ENCODE data around the gene UGT2B11.
"Not testable (repeated sequence)": the region's sequence is repeated elsewhere in the genome, so short reads cannot be mapped to it uniquely, and the experiment has no call there.

The UGT2B11 gene

DNA sequence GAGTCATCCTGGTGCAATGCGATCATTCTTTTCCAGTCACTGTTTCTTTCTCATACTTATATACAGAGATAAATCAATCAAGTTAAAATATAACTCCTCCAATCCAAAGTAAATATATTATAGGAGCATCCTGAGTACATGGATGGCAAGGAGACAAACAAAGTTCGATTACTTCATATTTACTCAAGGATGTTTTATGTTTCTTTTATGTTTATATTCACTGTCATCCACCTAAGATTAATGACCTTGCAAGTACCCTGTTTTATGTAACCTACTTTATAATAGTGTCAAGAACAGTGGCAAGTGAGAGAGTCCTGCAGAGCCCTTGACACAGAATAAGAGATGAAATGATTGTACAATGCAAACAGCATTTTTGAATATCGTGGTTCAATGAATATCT lies at the start of gene UGT2B11:
UGT2B11 (minus strand) TSS at position 33 of the 400 bp plus-strand sequence; CDS start at position 7, 26 bp downstream.
- DNase-seq: no peak

DNA sequence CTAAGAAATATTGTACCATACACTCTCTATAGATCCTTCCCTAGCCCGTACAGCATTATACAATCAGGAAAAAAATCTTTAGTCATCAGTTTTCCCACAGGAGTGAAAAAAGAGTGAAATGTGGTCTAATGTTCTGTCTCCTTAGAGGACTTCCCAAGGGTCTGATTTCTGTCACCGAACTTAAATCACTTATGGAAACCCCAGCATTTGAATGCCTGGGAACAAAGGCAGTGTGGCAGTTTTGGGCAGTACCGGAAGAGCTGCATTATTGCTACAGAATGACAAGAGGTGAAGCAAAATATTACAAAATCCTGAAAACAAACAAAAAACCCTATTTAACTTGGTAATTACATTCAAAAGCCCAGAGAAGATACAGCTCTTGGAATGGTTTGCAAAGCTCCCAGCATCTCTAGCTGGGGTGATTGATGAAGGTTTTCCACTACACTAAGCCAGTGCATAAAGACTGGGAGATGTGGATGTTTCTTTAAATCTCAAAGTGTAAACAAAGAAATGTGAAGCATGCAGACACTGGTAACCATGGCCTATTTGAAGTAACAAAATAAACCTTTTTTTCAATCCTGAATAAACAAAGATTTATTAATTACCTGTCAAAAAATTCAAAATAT lies 38.7 kb upstream of the UGT2B11 start:
- not testable (repeated sequence) for DNase-seq

DNA sequence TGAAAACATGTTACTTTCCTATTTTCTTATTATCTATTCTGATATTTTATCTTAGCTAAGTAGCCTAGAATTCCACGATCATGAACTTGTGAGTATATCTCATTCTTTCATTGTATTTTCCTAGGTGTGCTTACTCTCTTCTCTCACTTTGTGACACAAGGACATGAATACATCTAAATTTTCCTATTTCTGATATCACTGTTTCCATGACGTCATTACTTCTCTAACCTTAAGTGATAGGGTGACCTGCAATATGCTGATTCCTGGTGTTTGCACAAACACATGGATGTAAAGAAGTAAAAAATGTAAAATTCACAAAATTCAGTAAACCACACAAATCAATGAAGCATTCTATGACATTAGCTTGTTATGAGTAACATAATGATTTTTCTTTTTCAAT lies 36.3 kb upstream of the UGT2B11 start:
- DNase-seq: not testable (repeated sequence)

DNA sequence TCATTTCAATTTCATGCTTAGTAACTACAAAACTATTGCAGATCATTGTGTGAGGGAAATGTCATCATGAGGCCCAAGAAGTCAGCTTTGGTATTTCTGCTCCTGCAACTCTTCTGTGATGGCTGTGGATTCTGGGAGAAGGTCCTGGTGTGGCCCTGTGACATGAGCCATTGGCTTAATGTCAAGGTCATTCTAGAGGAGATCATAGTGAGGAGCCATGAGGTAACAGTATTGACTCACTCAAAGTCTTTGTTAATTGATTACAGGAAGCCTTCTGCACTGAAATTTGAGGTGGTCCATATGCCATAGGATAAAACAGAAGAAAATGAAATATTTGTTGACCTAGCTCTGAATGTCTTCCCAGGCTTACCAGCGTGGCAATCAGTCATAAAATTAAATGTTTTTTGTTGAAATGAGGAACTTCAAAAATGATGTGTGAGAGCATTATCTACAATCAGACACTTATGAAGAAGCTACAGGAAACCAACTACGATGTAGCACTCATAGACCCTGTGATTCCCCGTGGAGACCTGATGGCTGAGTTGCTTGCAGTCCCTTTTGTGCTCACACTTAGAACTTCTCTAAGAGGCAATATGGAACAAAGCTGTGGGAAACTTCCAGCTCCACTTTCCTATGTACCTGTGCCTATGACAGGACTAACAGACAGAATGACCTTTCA lies 28.2 kb upstream of the UGT2B11 start:
- DNase-seq: not testable (repeated sequence)

DNA sequence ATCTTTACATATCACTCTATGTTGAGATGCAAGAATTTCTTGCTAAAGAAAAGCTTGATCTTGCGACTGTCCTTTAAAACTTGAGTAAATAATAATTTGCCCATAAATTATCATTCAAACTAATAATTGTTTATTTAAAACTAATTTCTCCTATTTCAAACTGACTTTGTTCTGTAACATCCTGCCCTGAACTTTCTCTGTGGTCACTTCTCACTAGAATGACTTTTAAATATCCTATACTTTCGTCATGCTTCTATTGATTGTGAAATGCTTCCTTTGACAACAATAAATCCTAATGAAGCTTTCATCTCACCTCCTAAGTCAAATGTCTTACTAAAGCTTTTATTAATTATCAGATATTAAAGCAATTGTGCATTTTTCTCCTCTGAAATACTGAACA lies 27.2 kb upstream of the UGT2B11 start:
- DNase-seq: not testable (repeated sequence)

DNA sequence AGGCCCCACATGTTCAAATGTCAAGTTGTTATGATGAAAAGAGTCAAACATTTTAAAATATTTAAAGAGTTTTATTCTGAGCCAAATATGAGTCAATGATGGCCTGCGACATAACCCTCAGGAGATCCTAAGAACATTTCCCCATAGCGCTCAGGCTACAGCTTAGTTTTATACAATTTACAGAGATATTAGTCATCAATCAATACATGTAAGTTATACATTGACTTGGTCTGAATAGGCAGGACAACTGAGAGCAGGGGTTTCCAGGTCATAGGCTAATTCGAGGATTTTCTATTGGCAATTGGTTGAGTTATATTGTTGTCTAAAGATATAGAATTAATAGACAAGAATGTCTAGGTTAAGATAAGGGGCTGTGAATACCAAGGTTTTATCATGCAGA lies 26.2 kb upstream of the UGT2B11 start:
- DNase-seq: not testable (repeated sequence)

DNA sequence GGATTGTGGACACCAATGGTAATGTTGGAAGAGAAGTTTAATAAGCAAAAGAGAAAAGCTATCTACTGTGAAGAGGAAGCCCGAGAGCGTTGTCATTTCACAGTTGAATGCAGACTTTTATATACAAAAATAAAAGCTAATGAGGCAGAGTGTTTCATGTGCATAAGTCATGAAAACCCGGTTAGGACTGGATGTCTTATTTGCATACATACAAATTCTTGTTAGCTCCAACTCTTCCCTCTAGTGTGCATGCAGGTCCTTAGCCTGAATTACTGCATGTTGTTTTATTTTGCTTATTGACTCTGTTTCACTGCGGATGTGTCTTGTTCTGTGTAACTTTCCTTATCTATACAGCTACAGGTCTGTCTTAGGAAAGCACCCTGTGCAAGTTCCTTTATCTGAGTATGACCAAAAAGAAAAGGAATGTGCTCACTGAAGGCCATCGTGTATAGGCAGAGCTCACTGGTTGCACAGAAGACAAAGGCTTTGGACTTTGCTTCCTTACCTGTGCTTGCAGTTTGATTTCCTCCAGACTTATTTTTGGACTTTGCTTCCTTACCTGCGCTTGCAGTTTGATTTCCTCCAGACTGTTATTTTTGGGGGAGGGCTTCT lies 25.1 kb upstream of the UGT2B11 start:
- no peak for DNase-seq

DNA sequence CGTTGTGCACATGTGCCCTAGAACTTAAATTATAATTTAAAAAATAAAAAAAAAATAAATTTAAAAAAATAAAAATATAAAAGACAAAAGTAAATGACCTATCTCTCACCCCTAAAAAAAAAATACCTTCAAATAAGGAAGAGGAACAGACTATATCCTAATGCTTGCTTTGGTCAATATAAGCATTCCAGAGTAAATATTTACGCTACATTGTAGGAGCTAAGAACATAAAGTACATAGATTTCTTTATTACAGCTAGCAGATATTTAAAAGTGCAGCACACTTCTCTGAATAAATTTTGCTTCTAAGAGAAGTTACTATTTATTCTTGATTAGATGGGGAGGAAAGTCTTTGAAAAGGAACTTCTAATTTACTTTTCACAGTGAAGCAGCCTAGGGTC lies 24.5 kb upstream of the UGT2B11 start:
- DNase-seq: no peak

DNA sequence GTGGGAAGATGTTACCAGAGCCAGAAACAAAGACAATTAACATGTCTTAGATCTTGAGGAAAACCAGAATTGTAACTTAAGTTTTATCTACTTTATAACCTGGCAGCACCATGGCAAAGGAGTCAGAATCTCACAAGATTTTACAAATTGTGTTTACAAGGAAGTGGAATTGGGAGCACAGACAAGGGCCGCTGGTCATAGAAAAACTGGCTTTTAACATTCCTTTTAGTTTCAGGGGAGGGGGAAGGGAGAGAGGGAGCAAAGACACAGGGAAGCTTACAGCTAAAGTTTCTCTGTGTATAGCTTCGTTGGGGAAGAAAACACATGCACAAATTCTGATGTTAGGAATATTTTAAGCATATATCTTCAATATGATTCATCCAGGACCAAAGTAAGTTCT lies 10.3 kb upstream of the UGT2B11 start:
- DNase-seq: no peak

DNA sequence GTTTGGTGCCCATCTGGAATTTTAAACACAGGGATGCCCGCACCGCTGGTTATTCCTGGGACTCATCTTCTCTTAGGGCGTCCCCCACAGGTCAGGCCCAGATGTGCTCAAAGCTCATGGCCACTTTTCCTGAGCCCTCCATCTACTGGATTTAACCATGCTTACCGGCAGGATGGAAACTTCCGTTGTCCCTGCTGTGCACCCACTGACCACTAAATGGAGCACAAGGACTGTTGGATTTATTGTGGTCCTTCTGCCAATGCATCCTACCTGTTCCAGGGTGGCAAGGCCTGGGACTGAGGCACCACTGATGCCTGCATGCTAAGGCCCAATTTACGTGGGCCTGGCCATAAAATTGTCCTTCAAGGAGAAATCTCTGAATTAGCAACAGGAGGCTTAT lies 8.7 kb upstream of the UGT2B11 start:
- not testable (repeated sequence) for DNase-seq

DNA sequence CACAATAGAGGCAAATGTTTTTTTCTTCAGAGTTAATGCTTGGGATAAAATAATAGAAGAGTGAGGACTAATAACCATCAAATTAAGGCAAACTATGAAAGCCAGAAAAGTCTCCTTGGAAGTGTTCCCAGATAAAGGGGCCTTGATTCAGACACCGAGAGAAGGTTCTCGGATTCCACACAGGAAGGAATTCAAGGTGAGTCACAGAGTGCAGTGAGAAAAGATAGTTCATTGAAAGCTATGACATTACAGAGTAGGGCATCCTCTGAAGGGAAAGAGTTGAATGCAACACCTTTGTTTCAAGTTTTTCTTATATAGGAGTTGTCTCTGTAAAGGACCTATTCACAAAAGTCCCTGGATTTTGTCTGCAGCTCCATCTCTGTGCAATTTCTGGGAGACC lies 3.9 kb upstream of the UGT2B11 start:
- not testable (repeated sequence) for DNase-seq

DNA sequence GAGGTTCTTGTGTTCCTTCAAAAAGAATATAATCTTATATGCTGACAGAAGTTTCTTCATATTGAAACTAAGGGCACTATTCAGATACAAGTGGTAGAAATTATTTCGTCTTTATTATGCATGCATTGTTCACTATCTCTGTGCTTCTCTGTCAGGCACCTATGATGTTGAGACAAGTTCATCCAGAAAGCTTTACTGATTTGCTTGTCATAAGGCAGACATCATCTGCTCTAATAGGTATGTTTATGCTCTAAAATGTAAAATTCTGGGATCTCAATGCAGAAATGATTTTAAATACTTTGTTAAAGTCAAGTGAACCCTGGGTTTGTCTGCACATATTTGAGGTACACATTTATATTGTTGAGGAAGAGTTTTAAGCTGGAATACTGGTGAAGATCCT lies 3.6 kb downstream of the UGT2B11 start:
- no peak for DNase-seq

DNA sequence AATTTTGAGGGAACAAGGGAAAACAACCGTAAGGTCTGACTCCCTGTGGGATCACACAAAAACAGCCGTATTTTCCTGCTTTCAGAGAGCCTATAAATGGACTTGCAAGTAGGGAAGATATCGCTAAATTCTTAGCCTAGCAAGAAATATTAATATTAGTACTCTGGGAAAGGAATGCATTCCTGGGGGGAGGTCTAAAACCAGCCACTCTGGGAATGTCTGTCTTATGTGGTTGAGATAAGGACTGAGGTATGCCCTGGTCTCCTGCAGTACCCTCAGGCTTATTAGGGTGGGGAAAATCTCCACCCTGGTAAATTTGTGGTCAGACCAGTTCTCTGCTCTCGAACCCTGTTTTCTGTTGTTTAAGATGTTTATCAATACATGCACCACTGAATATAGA lies 16.0 kb downstream of the UGT2B11 start:
- not testable (repeated sequence) for DNase-seq

DNA sequence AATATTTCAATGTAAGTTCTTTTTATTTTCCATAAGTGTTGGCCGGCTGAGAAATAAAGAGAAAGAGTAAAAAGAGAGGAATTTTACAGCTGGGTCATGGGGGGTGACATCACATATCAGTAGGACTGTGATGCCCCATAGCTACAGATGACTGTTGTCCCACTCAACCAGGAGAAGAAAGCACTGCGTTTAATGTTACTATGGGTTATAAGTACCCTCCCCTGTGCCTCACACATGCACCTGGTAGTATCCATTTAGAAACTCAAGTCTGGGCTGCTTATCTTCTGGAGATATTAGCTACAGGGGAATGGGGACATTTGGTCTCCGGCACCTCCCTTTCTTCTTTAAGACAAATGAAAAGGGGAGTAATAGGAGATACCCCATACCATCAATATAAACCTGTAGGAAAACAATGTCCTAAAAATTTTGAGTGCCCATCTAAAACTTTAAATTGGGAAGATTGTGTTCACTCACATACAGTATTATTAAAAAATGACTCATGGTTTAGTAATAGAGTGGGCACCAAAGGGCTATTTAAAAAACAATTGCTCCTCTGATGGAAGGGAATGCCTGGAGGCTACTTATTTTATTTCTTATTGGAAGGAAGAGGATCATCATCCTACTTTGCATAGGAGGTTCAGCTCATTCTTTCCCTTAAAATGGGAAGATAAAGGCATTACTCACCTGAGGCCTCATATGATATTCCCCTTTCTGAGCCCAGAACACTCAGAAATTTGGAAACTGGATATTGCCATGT lies 18.2 kb downstream of the UGT2B11 start:
- DNase-seq: no peak

DNA sequence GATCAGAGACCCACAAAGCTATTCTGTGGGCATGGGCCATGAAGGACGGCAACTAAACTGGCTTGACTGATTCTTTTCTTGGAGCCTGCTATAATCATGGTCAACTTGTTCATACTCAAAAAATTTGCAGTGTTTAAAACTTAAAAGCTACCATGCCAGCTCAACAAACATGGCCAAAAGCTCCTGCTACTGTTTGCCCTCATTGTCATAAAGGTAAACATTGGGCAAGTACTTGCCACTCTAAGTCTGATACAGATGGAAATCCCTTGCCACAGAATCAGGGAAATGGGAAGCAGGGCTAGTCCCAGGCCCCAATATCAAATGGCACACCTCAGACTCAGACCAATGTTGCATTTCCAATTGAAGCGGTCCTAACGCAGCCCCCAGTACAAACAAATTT lies 20.4 kb downstream of the UGT2B11 start:
- no peak for DNase-seq

DNA sequence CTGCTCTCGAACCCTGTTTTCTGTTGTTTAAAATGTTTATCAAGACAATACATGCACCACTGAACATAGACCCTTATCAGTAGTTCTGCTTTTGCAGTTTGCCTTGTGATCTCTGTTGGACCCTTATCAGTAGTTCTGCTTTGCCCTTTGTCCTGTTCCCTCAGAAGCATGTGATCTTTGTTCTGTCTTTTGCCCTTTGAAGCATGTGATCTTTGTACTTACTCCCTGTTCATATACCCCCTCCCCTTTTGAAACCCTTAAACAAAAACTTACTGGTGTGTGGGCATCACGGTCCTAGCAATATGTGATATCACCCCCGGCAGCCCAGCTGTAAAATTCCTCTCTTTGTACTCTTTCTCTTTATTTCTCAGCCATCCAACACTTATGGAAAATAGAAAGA lies 22.6 kb downstream of the UGT2B11 start:
- not testable (repeated sequence) for DNase-seq

DNA sequence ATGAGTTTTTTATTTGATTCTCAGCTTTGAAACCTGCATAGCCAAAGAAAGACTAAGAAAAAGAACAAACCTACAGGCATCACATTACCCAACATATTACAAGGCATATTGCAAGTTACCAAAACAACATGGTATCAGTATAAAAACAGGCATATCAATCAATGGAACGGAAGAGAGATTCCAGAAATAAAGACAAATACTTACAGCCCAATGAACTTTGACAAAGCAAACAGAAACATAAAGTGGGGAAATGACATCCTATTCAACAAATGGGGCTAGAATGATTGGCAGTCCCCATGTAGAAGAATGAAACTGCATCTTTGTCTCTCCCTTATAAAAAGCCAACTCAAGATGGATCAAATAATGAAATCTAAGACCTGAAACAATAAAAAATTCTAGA lies 23.9 kb downstream of the UGT2B11 start:
- DNase-seq: not testable (repeated sequence)

DNA sequence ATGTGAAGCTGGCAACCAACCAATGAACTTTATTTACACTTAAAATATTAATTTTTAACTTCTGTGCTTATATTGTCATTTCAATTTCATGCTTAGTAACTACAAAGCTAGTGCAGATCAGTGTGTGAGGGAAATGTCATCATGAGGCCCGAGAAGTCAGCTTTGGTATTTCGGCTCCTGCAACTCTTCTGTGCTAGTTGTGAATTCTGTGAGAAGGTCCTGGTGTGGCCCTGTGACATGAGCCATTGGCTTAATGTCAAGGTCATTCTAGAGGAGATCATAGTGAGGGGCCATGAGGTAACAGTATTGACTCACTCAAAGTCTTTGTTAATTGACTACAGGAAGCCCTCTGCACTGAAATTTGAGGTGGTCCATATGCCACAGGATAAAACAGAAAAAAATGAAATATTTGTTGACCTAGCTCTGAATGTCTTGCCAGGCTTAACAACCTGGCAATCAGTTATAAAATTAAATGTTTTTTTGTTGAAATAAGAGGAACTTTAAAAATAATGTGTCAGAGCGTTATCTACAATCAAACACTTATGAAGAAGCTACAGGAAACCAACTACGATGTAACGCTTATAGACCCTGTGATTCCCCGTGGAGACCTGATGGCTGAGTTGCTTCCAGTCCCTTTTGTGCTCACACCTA lies 32.9 kb downstream of the UGT2B11 start:
- DNase-seq: not testable (repeated sequence)

DNA sequence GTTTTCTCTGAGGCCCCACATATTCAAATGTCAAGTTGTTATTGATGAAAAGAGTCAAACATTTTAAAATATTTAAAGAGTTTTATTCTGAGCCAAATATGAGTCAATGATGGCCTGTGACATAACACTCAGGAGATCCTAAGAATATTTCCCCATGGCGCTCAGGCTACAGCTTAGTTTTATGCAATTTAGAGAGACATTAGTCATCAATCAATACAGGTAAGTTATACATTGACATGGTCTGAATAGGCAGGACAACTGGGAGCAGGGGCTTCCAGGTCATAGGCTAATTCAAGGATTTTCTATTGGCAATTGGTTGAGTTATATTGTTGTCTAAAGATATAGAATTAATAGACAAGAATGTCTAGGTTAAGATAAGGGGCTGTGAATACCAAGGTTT lies 34.7 kb downstream of the UGT2B11 start:
- DNase-seq: not testable (repeated sequence)

DNA sequence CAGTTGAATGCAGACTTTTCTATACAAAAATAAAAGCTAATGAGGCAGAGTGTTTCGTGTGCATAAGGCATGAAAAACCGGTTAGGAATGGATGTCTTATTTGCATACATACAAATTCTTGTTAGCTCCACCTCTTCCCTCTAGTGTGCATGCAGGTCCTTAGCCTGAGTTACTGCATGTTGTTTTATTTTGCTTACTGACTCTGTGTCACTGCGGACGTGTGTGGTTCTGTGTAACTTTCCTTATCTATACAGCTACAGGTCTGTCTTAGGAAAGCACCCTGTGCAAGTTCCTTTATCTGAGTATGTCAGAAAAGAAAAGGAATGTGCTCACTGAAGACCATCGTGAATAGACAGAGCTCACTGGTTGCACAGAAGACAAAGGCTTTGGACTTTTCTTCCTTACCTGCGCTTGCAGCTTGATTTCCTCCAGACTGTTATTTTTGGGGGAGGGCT lies 35.8 kb downstream of the UGT2B11 start:
- not testable (repeated sequence) for DNase-seq

DNA sequence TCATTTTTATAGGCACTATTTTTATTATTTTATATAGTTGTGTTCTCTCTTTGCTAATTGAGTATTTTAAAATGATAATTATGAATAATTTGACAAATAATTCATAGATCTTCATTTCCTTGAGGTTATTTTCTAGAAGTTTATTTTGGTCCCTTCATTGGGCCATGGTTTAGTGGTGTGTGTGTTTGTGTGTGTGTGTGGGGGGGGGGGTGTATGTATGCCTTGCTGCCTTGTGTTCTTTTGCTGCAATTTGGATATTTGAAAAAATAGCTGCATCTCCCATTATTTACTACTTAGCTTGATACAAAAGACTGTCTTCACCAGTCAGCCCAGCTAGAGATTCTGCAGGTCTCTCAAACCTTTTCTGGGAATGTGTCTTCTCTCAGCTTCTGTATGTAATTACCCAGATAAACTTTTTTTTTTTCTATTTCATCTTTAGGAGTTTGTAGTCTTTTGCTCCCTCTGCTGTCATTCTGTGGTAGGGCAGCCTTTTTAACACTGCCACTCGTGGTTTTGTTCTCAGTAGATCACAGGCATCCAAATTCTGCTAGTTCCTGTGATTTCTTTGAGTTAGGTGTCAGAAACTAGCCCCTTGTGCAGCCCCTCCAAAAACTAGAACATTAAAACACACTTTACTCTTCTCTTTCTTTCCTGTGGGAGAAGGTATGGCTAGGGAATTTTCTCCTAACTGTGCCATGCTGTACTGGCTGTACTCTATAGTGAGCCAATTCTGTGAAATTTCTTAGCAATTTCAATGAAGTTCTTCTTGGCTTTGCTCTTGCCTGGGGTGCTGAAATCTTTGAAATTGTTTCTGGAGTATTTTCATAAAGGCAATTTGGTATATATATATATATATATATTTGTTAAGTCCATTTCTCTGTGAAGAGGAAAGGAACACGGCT lies 44.1 kb downstream of the UGT2B11 start:
- not testable (repeated sequence) for DNase-seq

DNA sequence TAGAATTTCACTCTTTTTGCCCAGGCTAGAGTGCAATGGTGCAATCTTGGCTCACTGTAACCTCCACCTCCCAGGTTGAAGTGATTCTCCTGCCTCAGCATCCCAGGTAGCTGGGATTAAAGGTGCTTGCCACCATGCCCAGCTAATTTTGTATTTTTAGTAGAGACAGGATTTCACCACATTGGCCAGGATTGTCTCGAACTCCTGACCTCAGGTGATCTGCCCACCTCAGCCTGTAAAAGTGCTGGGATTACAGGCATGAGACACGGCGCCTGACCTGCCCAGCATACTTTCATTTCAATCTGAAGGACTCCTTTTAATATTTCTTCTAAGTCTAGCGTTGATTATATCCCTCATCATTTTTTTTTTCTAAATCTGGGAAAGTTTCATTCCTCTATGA lies 45.4 kb downstream of the UGT2B11 start:
- DNase-seq: not testable (repeated sequence)
